Sigmoid colon (tissue), 7 donors: Measurements from ENCODE around the gene FBXW4. TPM values are rescaled to one million over a fixed set of nuclear protein-coding genes. Genes with fewer than 3 reads are reported as not detected.

Experiments used
- DNase-seq: peaks from one replicate; pipeline ENCODE4 v3.0.0-alpha.2; 2019
- H3K27ac ChIP-seq, 4 donors: fragments of 200-600 bp; sonication (generic); one replicate each; pipeline ENCODE4 v1.5.1; 2016 to 2019; ENCODE audit warnings: mild to moderate bottlenecking in 1 of 4
- H3K27me3 ChIP-seq, 3 donors: fragments of 200-600 bp; sonication (generic); one replicate each; pipeline ENCODE4 v1.5.1; 2019; ENCODE audit warnings: mild to moderate bottlenecking in 1 of 3
- H3K36me3 ChIP-seq, 4 donors: fragments of 200-600 bp; sonication (generic); one replicate each; pipeline ENCODE4 v1.5.1; 2016 to 2019
- H3K4me1 ChIP-seq, 4 donors: fragments of 200-600 bp; sonication (generic); one replicate each; pipeline ENCODE4 v1.5.1; 2017 to 2019
- H3K4me3 ChIP-seq, 4 donors: fragments of 200-600 bp; sonication (generic); one replicate each; pipeline ENCODE4 v1.5.1; 2017 to 2019; ENCODE audit warnings: mild to moderate bottlenecking in 2 of 4, moderate library complexity in 1 of 4
- H3K9me3 ChIP-seq, 4 donors: fragments of 200-600 bp in 3 of 4; sonication (generic) in 3 of 4; one replicate each; pipeline versions ENCODE4 v1.5.1 to v1.6.1; 2013 to 2019
- EP300 ChIP-seq, 4 donors: sonication (generic); formaldehyde crosslinking; IDR thresholded peaks; one replicate each; pipeline ENCODE4 v1.6.1; 2017; ENCODE audit warnings: antibody characterized with exemption in 4 of 4
- POLR2A ChIP-seq, 2 donors: fragments of 450-650 bp; IDR thresholded peaks; one replicate each; pipeline ENCODE4 v1.6.1; 2016; ENCODE audit warnings: antibody characterized with exemption in 2 of 2, mild to moderate bottlenecking in 2 of 2, moderate library complexity in 2 of 2
- POLR2AphosphoS5 ChIP-seq, 4 donors: sonication (generic); formaldehyde crosslinking; IDR thresholded peaks; one replicate each; pipeline ENCODE4 v1.6.1; 2017; ENCODE audit warnings: antibody characterized with exemption in 4 of 4
- WGBS, 2 donors: extraction: QIAGEN DNeasy Blood & Tissue Kit; methylation state at CpG; one replicate each; pipeline ENCODE4 v1.1.7; 2013; 5-methylcytosine and 5-hydroxymethylcytosine counted together
- intact Hi-C: fragments of 100-400 bp; cut with DNase I; formaldehyde crosslinking; loops from one replicate; pipeline ENCODE4 v1.15.1; 2023
- polyA plus RNA-seq, 3 donors: library from polyadenylated mRNA; stranded (reverse); fragments of 200-250 nt; gene quantifications; one replicate each; pipeline ENCODE4 v1.2.3, GENCODE V29; 2013
- total RNA-seq, 4 donors: library from RNA; depleted of rRNA; stranded (reverse); fragments of >200 nt; gene quantifications; one replicate each; pipeline ENCODE4 v1.1.0, GENCODE V29; 2016
- TF ChIP-seq, protein P1 (sequence below), 4 experiments: fragments of 450-650 bp in 3 of 4; fragments of 200-600 bp in 1 of 4; IDR thresholded peaks; one replicate each; pipeline ENCODE4 v1.5.1; 2016 to 2019; ENCODE audit warnings: antibody characterized with exemption in 4 of 4, mild to moderate bottlenecking in 3 of 4, moderate library complexity in 2 of 4
- donor health status: healthy with polysubstance abuse.
- donor health status: Bipolar disorder and iron deficiency.
- donor health status: healthy.

The FBXW4 gene
- total and polyA plus RNA-seq, 7 donors = 28.4 to 122 (median 89.7) TPM

DNA sequence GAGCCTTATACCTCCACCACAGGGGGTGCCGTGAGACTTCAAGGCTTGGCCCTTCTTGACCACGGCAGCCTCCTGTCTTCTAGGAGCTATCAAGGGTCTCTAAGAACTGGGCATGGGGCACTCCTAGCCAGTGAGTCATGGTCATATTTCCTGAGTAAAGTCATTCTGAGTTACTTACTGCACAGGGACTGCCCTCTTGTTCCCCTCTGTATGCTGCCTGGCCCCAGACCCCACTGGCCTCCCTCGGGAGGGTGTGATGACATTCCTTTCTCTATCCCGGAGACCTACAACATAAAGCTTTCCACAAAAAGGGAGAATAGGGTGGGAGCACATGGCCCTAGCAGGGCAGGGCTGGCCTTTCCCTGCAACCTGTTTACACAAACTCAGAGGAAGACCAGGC is 85.5 kb downstream of the FBXW4 start:
- H3K4me3 ChIP-seq = no peak overlapping the region
- no peaks in the 10 kb centered on the region for H3K9me3 ChIP-seq
- intact Hi-C loops = no loop called here
- DNase-seq = no peak
- no peak for TF ChIP-seq POLR2A (IDR thresholded peaks at IDR 0.05)
- TF ChIP-seq POLR2AphosphoS5 (IDR thresholded peaks at IDR 0.05) = no peak
- no peak for TF ChIP-seq EP300 (IDR thresholded peaks at IDR 0.05)
- TF ChIP-seq, protein P1, sequence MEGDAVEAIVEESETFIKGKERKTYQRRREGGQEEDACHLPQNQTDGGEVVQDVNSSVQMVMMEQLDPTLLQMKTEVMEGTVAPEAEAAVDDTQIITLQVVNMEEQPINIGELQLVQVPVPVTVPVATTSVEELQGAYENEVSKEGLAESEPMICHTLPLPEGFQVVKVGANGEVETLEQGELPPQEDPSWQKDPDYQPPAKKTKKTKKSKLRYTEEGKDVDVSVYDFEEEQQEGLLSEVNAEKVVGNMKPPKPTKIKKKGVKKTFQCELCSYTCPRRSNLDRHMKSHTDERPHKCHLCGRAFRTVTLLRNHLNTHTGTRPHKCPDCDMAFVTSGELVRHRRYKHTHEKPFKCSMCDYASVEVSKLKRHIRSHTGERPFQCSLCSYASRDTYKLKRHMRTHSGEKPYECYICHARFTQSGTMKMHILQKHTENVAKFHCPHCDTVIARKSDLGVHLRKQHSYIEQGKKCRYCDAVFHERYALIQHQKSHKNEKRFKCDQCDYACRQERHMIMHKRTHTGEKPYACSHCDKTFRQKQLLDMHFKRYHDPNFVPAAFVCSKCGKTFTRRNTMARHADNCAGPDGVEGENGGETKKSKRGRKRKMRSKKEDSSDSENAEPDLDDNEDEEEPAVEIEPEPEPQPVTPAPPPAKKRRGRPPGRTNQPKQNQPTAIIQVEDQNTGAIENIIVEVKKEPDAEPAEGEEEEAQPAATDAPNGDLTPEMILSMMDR (IDR thresholded peaks at IDR 0.05) = no peak
- H3K27ac ChIP-seq = no peak overlapping the region
- no peaks in the 10 kb centered on the region for H3K4me1 ChIP-seq
- H3K27me3 ChIP-seq = no peaks in the 10 kb centered on the region
- WGBS, 2 donors = 91 to 92% methylated on average over 4 of the region's 4 CpGs
- peaks cover 13 to 77% (median 32%) of the 10 kb centered on the region in 4 donors for H3K36me3 ChIP-seq

DNA sequence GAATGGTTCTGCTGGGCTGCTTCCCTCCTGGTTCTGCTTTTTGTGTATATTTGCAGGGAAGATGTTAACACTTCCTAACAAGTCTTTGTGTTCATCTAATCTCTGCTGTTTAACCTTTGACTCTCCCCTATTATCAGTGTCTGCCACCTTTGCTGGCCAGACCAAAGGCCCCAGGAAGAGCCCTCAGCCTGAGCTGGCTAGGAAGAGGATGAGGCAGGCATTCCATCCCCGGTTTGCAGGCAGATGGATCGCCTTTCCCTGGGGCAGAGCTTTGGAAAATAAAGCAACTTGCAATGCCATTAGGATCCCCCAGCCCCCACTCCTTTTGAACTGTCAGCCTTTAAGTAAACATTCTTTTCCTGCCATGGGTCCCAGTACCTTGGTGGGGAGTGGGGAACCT is 87.8 kb downstream of the FBXW4 start:
- H3K36me3 ChIP-seq = peaks cover 13 to 81% (median 30%) of the 10 kb centered on the region in 4 donors
- 66 to 83% methylated on average over 2 of the region's 2 CpGs for WGBS, 2 donors
- DNase-seq = no peak
- no peaks in the 10 kb centered on the region for H3K9me3 ChIP-seq
- intact Hi-C loops = no loop called here
- no peak overlapping the region for H3K27ac ChIP-seq
- H3K27me3 ChIP-seq = no peaks in the 10 kb centered on the region
- no peaks in the 10 kb centered on the region for H3K4me1 ChIP-seq
- no peak for TF ChIP-seq POLR2AphosphoS5 (IDR thresholded peaks at IDR 0.05)
- no peak for TF ChIP-seq POLR2A (IDR thresholded peaks at IDR 0.05)
- TF ChIP-seq, protein P1 (IDR thresholded peaks at IDR 0.05) = no peak
- no peak for TF ChIP-seq EP300 (IDR thresholded peaks at IDR 0.05)
- no peak overlapping the region for H3K4me3 ChIP-seq

DNA sequence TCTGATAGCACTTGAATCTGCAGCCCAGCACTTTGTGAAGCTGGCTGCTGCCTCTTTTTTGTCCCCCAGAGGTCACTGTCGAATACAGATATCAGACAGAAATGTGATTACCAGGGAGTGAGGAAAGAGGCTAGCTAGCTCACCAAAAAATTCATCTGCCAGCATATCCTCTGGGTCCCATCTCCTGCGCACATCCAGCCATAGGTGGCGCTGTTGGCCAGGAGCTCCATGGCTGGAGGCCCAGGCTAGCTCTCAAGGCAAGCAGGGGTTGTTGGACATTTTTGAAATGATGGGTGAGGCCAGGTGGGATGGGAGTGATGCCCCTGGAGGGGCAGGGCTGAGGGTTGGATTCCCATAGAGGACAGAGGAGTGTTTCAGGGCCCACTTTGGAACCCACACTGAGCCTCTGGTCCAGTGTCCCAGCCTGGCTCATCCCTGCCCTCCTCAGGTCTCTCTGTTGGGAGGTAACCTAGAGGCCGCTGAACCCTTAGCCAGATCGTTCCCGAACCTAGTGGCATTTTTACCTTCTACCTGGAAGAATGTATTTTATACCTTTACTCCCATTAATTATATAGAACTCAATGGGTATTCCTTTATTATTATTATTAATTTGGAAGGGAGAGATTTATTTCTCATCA is 92.1 kb downstream of the FBXW4 start:
- Histone ChIP-seq H3K27ac (no peak overlapping the region), H3K4me3 (no peak overlapping the region), H3K4me1 (no peaks in the 10 kb centered on the region), H3K9me3 (no peaks in the 10 kb centered on the region), H3K36me3 (peaks cover 0 to 42% (median 8%) of the 10 kb centered on the region in 4 donors), H3K27me3 (no peaks in the 10 kb centered on the region)
- 49 to 67% methylated on average over 6 of the region's 6 CpGs for WGBS, 2 donors
- TF ChIP-seq, protein P1 (IDR thresholded peaks at IDR 0.05) = peak; percentile 37 to 67 (median 58)
- TF ChIP-seq POLR2AphosphoS5 (IDR thresholded peaks at IDR 0.05) (peak in 1 of 4 donors; percentile 12), POLR2A (IDR thresholded peaks at IDR 0.05) (no peak), EP300 (IDR thresholded peaks at IDR 0.05) (no peak)
- no peak for DNase-seq
- intact Hi-C loops = loop anchor here (2.0 kb wide), 1 partner anchor 178 kb away; no protein-coding TSS in a partner anchor

DNA sequence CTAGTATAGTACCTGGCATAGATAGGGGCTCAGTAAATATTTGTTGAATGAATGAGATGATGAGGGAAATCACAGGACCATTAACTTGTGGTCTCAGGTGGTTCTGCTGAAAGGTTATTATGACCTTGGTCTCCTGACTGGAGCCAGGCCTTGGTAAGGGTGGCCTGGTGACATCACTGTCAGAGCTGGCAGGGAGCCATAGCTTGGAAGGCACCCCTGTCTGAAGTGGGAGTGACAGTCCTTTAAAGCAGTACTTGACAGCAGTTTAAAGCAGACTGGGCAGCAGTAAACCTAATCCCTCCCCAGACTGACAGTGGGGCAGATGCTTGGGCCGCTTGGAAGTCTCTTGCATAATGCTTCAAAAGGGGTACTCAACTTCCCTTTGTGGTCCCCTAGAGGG is 93.4 kb downstream of the FBXW4 start:
- TF ChIP-seq, protein P1 (IDR thresholded peaks at IDR 0.05) = no peak
- TF ChIP-seq EP300 (IDR thresholded peaks at IDR 0.05) (no peak), POLR2AphosphoS5 (IDR thresholded peaks at IDR 0.05) (no peak), POLR2A (IDR thresholded peaks at IDR 0.05) (no peak)
- H3K9me3 ChIP-seq = no peaks in the 10 kb centered on the region
- no peak for DNase-seq
- H3K36me3 ChIP-seq = peaks cover 0 to 35% (median 3%) of the 10 kb centered on the region in 4 donors
- H3K27ac ChIP-seq = no peak overlapping the region
- WGBS, 2 donors = 89 to 90% methylated on average over 1 of the region's 1 CpG
- intact Hi-C loops = no loop called here
- H3K4me3 ChIP-seq = no peak overlapping the region
- H3K27me3 ChIP-seq = no peaks in the 10 kb centered on the region
- no peaks in the 10 kb centered on the region for H3K4me1 ChIP-seq
